Caco-2 (cell line): ENCODE results near the gene NARF. TPM values are rescaled to one million over a fixed set of nuclear protein-coding genes. Genes with fewer than 3 reads are reported as not detected.
"Not testable (repeated sequence)": the region's sequence is repeated elsewhere in the genome, so short reads cannot be mapped to it uniquely, and the experiment has no call there.

Source experiments
- BruUV-seq: library from RNA; stranded (reverse); fragments of 400-500 nt; replicated peaks from 2 replicates; lab custom pipeline; 2021; lab: Mats Ljungman, UMichigan
- CTCF ChIA-PET: fragments of 300-600 bp; sonication (Branson Sonifier 250); formaldehyde crosslinking; loops from one replicate; lab custom pipeline; 2022; ENCODE audit warnings: antibody characterized with exemption; lab: Charles Lee
- POLR2A ChIA-PET: fragments of 300-600 bp; sonication (Branson Sonifier 250); formaldehyde crosslinking; loops from one replicate; lab custom pipeline; 2022; ENCODE audit warnings: antibody characterized with exemption; lab: Charles Lee
- DNase-seq, 2 experiments: peaks; one replicate each; pipeline versions ENCODE4 v3.0.0 to v3.0.0-alpha.2; 2020 to 2022
- H3K27me3 ChIP-seq: replicated peaks from 2 replicates; pipeline ENCODE4 v1.6.0; 2011; ENCODE audit warnings: low read length; ENCODE audit not compliant: control insufficient read depth, insufficient read depth
- H3K36me3 ChIP-seq: 2 replicates; pipeline ENCODE4 v1.5.1; 2011; ENCODE audit warnings: low read length; ENCODE audit not compliant: control insufficient read depth, insufficient read depth
- H3K4me1 ChIP-seq: fragments of 250-450 bp; sonication (Bioruptor Pico); 2 replicates; pipeline ENCODE4 v1.5.1; 2020; ENCODE audit warnings: mild to moderate bottlenecking
- H3K4me3 ChIP-seq: 2 replicates; pipeline ENCODE4 v1.5.1; 2011; ENCODE audit warnings: low read depth, mild to moderate bottlenecking, control low read depth, low read length
- H3K9me3 ChIP-seq: fragments of 250-450 bp; sonication (Bioruptor Pico); 2 replicates; pipeline ENCODE4 v1.5.1; 2020; ENCODE audit warnings: mild to moderate bottlenecking, moderate library complexity
- H3K27ac Mint-ChIP-seq: one replicate; pipeline ENCODE4 v1.8.0; 2022; ENCODE audit warnings: mixed read lengths; ENCODE audit not compliant: unreplicated experiment
- H3K27me3 Mint-ChIP-seq: one replicate; pipeline ENCODE4 v1.8.0; 2022; ENCODE audit warnings: mixed read lengths; ENCODE audit not compliant: insufficient read depth, unreplicated experiment
- H3K36me3 Mint-ChIP-seq: one replicate; pipeline ENCODE4 v1.8.0; 2022; ENCODE audit warnings: mild to moderate bottlenecking, mixed read lengths; ENCODE audit not compliant: insufficient read depth, unreplicated experiment
- H3K4me1 Mint-ChIP-seq: one replicate; pipeline ENCODE4 v1.8.0; 2022; ENCODE audit warnings: low read depth, mixed read lengths; ENCODE audit not compliant: unreplicated experiment
- H3K4me3 Mint-ChIP-seq: one replicate; pipeline ENCODE4 v1.8.0; 2022; ENCODE audit warnings: mild to moderate bottlenecking, moderate library complexity, mixed read lengths; ENCODE audit not compliant: unreplicated experiment
- H3K9me3 Mint-ChIP-seq: one replicate; pipeline ENCODE4 v1.8.0; 2022; ENCODE audit warnings: mixed read lengths; ENCODE audit not compliant: unreplicated experiment
- intact Hi-C: fragments of 100-400 bp; cut with micrococcal nuclease; formaldehyde crosslinking; loops from one replicate; pipeline ENCODE4 v1.10.0; 2022; ENCODE audit not compliant: unreplicated experiment
- total RNA-seq: library from RNA; stranded (reverse); gene quantifications from 2 replicates; pipeline ENCODE4 v1.2.3, GENCODE V29; 2022
- TF ChIP-seq, protein P1 (sequence below), 2 experiments: fragments of 200-600 bp in 1 of 2; IDR thresholded peaks; 1 replicate in 1 of 2; 2 replicates in 1 of 2; pipeline versions ENCODE4 v1.5.1 to v1.8.0; 2011 to 2022; ENCODE audit warnings: antibody characterized with exemption in 1 of 2, control low read depth in 1 of 2, inconsistent platforms in 1 of 2, low read depth in 1 of 2, low read length in 1 of 2, mild to moderate bottlenecking in 1 of 2, moderate library complexity in 1 of 2; ENCODE audit not compliant: insufficient read depth in 1 of 2, severe bottlenecking in 1 of 2, unreplicated experiment in 1 of 2

The NARF gene
- total RNA-seq, 1 experiment from 2014 or later, result 62.1 TPM

GRCh38 chr17:82507631-82508175, 49.2 kb downstream of the NARF start:
- H3K27me3 ChIP-seq, result no peaks in the 10 kb centered on the region
- no peak overlapping the region for H3K4me3 ChIP-seq
- H3K36me3 ChIP-seq, result no peaks in the 10 kb centered on the region
- no peaks in the 10 kb centered on the region for H3K27me3 Mint-ChIP-seq
- no peaks in the 10 kb centered on the region for H3K9me3 Mint-ChIP-seq
- DNase-seq, result no peak
- H3K36me3 Mint-ChIP-seq, result no peaks in the 10 kb centered on the region
- POLR2A ChIA-PET, result no interaction called here
- no TSS peak for BruUV-seq
- H3K4me3 Mint-ChIP-seq, result no peak overlapping the region
- intact Hi-C loops, result no loop called here
- H3K27ac Mint-ChIP-seq, result no peak overlapping the region
- H3K4me1 Mint-ChIP-seq, result no peaks in the 10 kb centered on the region
- no peaks in the 10 kb centered on the region for H3K4me1 ChIP-seq
- H3K9me3 ChIP-seq, result no peaks in the 10 kb centered on the region
- CTCF ChIA-PET, result no interaction called here
- TF ChIP-seq, protein P1, sequence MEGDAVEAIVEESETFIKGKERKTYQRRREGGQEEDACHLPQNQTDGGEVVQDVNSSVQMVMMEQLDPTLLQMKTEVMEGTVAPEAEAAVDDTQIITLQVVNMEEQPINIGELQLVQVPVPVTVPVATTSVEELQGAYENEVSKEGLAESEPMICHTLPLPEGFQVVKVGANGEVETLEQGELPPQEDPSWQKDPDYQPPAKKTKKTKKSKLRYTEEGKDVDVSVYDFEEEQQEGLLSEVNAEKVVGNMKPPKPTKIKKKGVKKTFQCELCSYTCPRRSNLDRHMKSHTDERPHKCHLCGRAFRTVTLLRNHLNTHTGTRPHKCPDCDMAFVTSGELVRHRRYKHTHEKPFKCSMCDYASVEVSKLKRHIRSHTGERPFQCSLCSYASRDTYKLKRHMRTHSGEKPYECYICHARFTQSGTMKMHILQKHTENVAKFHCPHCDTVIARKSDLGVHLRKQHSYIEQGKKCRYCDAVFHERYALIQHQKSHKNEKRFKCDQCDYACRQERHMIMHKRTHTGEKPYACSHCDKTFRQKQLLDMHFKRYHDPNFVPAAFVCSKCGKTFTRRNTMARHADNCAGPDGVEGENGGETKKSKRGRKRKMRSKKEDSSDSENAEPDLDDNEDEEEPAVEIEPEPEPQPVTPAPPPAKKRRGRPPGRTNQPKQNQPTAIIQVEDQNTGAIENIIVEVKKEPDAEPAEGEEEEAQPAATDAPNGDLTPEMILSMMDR (IDR thresholded peaks at IDR 0.05; ENCODE audit: insufficient read depth in 1 of 2, low read depth in 1 of 2, low read length in 1 of 2, severe bottlenecking in 1 of 2, unreplicated experiment in 1 of 2), result no peak

- H3K27me3 Mint-ChIP-seq, BruUV-seq, H3K27ac Mint-ChIP-seq, H3K9me3 ChIP-seq, H3K4me1 Mint-ChIP-seq, H3K36me3 Mint-ChIP-seq, H3K4me3 Mint-ChIP-seq, H3K4me1 ChIP-seq, H3K4me3 ChIP-seq, H3K36me3 ChIP-seq, DNase-seq, CTCF ChIA-PET, POLR2A ChIA-PET, intact Hi-C loops, H3K27me3 ChIP-seq: not testable (repeated sequence)
- H3K9me3 Mint-ChIP-seq, result peaks cover 11% of the 10 kb centered on the region
These were observed 53.1 kb downstream of the NARF start for GRCh38 chr17:82511642-82512041.

DNA sequence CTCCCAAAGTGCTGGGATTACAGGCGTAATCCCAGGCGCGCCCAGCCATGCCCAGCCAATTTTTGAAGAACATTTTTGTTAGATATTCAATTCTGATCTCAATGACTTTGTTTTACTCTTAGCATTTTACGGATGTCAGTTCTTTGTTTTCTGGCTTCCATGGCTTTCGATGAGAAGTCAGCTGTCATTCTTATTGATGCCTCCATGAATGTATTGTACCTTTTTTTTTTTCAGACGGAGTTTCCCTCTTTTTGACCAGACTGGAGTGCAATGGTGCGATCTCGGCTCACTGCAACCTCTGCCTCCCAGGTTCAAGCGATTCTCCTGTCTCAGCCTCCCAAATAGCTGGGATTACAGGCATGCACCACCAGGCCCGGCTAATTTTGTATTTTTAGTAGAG, 55.3 kb downstream of the NARF start:
- intact Hi-C loops, H3K4me3 ChIP-seq, H3K9me3 ChIP-seq, BruUV-seq, CTCF ChIA-PET, H3K27me3 ChIP-seq, POLR2A ChIA-PET, H3K4me1 Mint-ChIP-seq, H3K27me3 Mint-ChIP-seq, H3K36me3 Mint-ChIP-seq, DNase-seq, H3K27ac Mint-ChIP-seq, H3K4me1 ChIP-seq, H3K4me3 Mint-ChIP-seq, H3K36me3 ChIP-seq: not testable (repeated sequence)
- H3K9me3 Mint-ChIP-seq, result peaks cover 11% of the 10 kb centered on the region

DNA sequence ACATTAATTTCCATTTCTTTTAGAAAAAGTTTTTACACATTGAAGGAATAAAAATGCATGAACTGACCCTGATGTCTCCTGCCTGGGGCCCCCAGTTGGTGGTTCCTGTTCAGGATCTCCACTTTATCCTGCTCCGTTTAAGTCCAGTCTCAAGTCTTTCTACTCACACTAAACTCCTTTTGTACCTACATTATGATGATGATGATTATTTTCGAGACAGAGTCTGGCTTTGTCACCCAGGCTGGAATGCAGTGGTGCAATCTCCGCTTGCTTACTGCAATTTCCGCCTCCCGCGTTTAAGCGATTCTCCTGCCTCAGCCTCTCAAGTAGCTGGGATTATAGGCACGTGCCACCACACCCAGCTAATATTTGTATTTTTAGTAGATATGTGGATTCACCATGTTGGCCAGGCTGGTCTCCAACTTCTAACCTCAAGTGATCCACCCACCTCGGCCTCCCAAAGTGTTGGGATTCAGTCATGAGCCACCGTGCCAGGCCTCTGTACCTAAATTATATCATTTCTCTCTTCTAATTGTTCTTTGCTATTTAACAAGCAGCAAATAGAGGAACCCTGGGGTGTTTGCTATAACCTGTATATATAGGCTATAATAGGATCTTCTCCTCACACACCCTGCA, 58.8 kb downstream of the NARF start:
- H3K27ac Mint-ChIP-seq, result no peak overlapping the region
- peak in 1 of 2 experiments; percentile 67 for DNase-seq
- intact Hi-C loops, result no loop called here

More for the DNA sequence above, 58.8 kb downstream of the NARF start:
- no TSS peak for BruUV-seq
- no peaks in the 10 kb centered on the region for H3K9me3 ChIP-seq
- H3K36me3 Mint-ChIP-seq, result peaks cover 19% of the 10 kb centered on the region
- no peak overlapping the region for H3K4me3 ChIP-seq
- TF ChIP-seq, protein P1 (IDR thresholded peaks at IDR 0.05; ENCODE audit: insufficient read depth in 1 of 2, low read depth in 1 of 2, low read length in 1 of 2, severe bottlenecking in 1 of 2, unreplicated experiment in 1 of 2), result no peak
- POLR2A ChIA-PET, result no interaction called here
- no peaks in the 10 kb centered on the region for H3K36me3 ChIP-seq
- H3K4me3 Mint-ChIP-seq, result no peak overlapping the region
- H3K4me1 ChIP-seq, result peaks cover 12% of the 10 kb centered on the region
- peaks cover 11% of the 10 kb centered on the region for H3K9me3 Mint-ChIP-seq
- no peaks in the 10 kb centered on the region for H3K27me3 Mint-ChIP-seq
- CTCF ChIA-PET, result no interaction called here
- H3K27me3 ChIP-seq, result no peaks in the 10 kb centered on the region
- peaks cover 7% of the 10 kb centered on the region for H3K4me1 Mint-ChIP-seq
